ENCODE measurements around the gene WFIKKN1. TPM values are rescaled to one million over a fixed set of nuclear protein-coding genes. Genes with fewer than 3 reads are reported as not detected.

The WFIKKN1 gene
- total RNA-seq, 1 experiment from 2014 or later, result 12.3 TPM

GRCh38 chr16:638034-638543 lies 7.3 kb downstream of the WFIKKN1 start:
- POLR2A ChIA-PET, result interaction anchor here (0.8 to 1.5 kb wide), 4 partner anchors 10 to 30 kb away, joined by 3 to 7 read pairs (median 4); partner anchors contain the start of genes RHOT2 and WDR90
- H3K27ac Mint-ChIP-seq, result peak overlapping the region; percentile 63; the same call in 1 of the 2 replicates

DNA sequence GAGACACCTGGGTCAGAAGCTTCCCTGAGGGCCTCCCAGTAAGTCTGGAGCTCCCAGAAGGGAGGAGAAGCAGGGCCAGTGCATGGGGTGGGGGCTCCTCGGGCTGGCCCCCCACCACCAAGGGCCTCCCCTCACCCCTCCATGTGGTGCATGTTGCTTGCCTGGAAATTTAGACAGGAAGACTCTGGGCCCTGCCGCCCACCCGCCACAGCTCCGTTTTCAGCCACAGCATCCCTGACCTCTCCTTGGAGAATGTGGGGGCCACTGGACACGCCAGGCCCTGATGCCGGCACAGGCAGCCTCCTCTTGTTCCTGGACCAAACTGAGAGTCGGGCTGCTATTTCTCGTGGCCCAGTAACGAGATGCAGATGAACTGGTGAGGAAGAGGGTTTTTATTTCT lies 8.1 kb downstream of the WFIKKN1 start:
- POLR2A ChIA-PET, result interaction anchor here (0.8 to 1.5 kb wide), 2 partner anchors 9 to 22 kb away, joined by 5 to 7 read pairs; no protein-coding TSS in a partner anchor
- Mint-ChIP-seq H3K4me1 (peaks cover 19% of the 10 kb centered on the region), H3K9me3 (no peaks in the 10 kb centered on the region), H3K36me3 (no peaks in the 10 kb centered on the region), H3K27ac (peak overlapping the region; percentile 72), H3K27me3 (ENCODE audit: low read depth) (peaks cover 4% of the 10 kb centered on the region; the same call in 1 of the 2 replicates), H3K4me3 (peak overlapping the region; percentile 36)
- ATAC-seq (no peak), DNase-seq (ENCODE audit: low spot score) (no peak)
- TF ChIP-seq ZNF396 (CRISPR knock-in tag; IDR thresholded peaks at IDR 0.05; ENCODE audit: borderline replicate concordance), result no peak
- TF ChIP-seq FOXP4 (CRISPR knock-in tag; IDR thresholded peaks at IDR 0.05), result no peak
- no peak for TF ChIP-seq IRF2 (CRISPR knock-in tag; IDR thresholded peaks at IDR 0.05; ENCODE audit: borderline replicate concordance, low read depth)
- no peak for TF ChIP-seq FOXJ3 (CRISPR knock-in tag; IDR thresholded peaks at IDR 0.05; ENCODE audit: borderline replicate concordance)
- TF ChIP-seq ZNF425 (CRISPR knock-in tag; conservative IDR thresholded peaks at IDR 0.05), result no peak
- no peak for TF ChIP-seq ZNF121 (CRISPR knock-in tag; IDR thresholded peaks at IDR 0.05)
- TF ChIP-seq FOXK1 (CRISPR knock-in tag; IDR thresholded peaks at IDR 0.05), result no peak
- no peak for TF ChIP-seq ATF1 (CRISPR knock-in tag; IDR thresholded peaks at IDR 0.05)
- CTCF ChIA-PET, result interaction anchor here (0.5 to 4.0 kb wide), 13 partner anchors 9 to 361 kb away, joined by 3 to 37 read pairs (median 5); partner anchors contain the start of genes RHOT2 and WDR90

More at GRCh38 chr16:638034-638543, 7.3 kb downstream of the WFIKKN1 start:
- Mint-ChIP-seq H3K9me3 (no peaks in the 10 kb centered on the region), H3K36me3 (no peaks in the 10 kb centered on the region), H3K4me1 (peaks cover 19% of the 10 kb centered on the region), H3K27me3 (ENCODE audit: low read depth) (peaks cover 4% of the 10 kb centered on the region; the same call in 1 of the 2 replicates), H3K4me3 (peak overlapping the region; percentile 61)
- TF ChIP-seq KAT7 (CRISPR knock-in tag; IDR thresholded peaks at IDR 0.05; ENCODE audit: borderline replicate concordance), result no peak
- TF ChIP-seq ZBTB21 (CRISPR knock-in tag; IDR thresholded peaks at IDR 0.05; ENCODE audit: borderline replicate concordance), result 0 out of 2 replicates have a peak, but pooled peaks have one; percentile 34
- TF ChIP-seq, protein P1, sequence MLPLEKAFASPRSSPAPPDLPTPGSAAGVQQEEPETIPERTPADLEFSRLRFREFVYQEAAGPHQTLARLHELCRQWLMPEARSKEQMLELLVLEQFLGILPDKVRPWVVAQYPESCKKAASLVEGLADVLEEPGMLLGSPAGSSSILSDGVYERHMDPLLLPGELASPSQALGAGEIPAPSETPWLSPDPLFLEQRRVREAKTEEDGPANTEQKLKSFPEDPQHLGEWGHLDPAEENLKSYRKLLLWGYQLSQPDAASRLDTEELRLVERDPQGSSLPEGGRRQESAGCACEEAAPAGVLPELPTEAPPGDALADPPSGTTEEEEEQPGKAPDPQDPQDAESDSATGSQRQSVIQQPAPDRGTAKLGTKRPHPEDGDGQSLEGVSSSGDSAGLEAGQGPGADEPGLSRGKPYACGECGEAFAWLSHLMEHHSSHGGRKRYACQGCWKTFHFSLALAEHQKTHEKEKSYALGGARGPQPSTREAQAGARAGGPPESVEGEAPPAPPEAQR (CRISPR knock-in tag; IDR thresholded peaks at IDR 0.05), result no peak
- TF ChIP-seq OVOL2 (CRISPR knock-in tag; IDR thresholded peaks at IDR 0.05; ENCODE audit: borderline replicate concordance), result no peak
- 0 out of 2 replicates have a peak, but pooled peaks have one; percentile 49 for TF ChIP-seq CBFB (CRISPR knock-in tag; IDR thresholded peaks at IDR 0.05; ENCODE audit: low read depth)
- TF ChIP-seq, protein P2, sequence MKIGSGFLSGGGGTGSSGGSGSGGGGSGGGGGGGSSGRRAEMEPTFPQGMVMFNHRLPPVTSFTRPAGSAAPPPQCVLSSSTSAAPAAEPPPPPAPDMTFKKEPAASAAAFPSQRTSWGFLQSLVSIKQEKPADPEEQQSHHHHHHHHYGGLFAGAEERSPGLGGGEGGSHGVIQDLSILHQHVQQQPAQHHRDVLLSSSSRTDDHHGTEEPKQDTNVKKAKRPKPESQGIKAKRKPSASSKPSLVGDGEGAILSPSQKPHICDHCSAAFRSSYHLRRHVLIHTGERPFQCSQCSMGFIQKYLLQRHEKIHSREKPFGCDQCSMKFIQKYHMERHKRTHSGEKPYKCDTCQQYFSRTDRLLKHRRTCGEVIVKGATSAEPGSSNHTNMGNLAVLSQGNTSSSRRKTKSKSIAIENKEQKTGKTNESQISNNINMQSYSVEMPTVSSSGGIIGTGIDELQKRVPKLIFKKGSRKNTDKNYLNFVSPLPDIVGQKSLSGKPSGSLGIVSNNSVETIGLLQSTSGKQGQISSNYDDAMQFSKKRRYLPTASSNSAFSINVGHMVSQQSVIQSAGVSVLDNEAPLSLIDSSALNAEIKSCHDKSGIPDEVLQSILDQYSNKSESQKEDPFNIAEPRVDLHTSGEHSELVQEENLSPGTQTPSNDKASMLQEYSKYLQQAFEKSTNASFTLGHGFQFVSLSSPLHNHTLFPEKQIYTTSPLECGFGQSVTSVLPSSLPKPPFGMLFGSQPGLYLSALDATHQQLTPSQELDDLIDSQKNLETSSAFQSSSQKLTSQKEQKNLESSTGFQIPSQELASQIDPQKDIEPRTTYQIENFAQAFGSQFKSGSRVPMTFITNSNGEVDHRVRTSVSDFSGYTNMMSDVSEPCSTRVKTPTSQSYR (CRISPR knock-in tag; IDR thresholded peaks at IDR 0.05), result peak; percentile 49; the same call in 1 of the 2 replicates
- no peak for TF ChIP-seq ETV6 (CRISPR knock-in tag; IDR thresholded peaks at IDR 0.05)
- TF ChIP-seq ZNF317 (CRISPR knock-in tag; IDR thresholded peaks at IDR 0.05; ENCODE audit: borderline replicate concordance, low read depth), result no peak
- TF ChIP-seq, protein P3, sequence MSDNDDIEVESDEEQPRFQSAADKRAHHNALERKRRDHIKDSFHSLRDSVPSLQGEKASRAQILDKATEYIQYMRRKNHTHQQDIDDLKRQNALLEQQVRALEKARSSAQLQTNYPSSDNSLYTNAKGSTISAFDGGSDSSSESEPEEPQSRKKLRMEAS (CRISPR knock-in tag; IDR thresholded peaks at IDR 0.05), result no peak
- TF ChIP-seq, protein P4, sequence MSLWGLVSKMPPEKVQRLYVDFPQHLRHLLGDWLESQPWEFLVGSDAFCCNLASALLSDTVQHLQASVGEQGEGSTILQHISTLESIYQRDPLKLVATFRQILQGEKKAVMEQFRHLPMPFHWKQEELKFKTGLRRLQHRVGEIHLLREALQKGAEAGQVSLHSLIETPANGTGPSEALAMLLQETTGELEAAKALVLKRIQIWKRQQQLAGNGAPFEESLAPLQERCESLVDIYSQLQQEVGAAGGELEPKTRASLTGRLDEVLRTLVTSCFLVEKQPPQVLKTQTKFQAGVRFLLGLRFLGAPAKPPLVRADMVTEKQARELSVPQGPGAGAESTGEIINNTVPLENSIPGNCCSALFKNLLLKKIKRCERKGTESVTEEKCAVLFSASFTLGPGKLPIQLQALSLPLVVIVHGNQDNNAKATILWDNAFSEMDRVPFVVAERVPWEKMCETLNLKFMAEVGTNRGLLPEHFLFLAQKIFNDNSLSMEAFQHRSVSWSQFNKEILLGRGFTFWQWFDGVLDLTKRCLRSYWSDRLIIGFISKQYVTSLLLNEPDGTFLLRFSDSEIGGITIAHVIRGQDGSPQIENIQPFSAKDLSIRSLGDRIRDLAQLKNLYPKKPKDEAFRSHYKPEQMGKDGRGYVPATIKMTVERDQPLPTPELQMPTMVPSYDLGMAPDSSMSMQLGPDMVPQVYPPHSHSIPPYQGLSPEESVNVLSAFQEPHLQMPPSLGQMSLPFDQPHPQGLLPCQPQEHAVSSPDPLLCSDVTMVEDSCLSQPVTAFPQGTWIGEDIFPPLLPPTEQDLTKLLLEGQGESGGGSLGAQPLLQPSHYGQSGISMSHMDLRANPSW (CRISPR knock-in tag; conservative IDR thresholded peaks at IDR 0.05; ENCODE audit: low read depth), result 0 out of 2 replicates have a peak, but pooled peaks have one; percentile 68
- TF ChIP-seq TP53 (CRISPR knock-in tag; IDR thresholded peaks at IDR 0.05), result 0 out of 2 replicates have a peak, but pooled peaks have one; percentile 47
- no peak for TF ChIP-seq EMX1 (CRISPR knock-in tag; IDR thresholded peaks at IDR 0.05)
- ATAC-seq (no peak), DNase-seq (ENCODE audit: low spot score) (peak; percentile 45)
- CTCF ChIA-PET, result interaction anchor here (0.8 to 4.0 kb wide), 11 partner anchors 10 to 285 kb away, joined by 3 to 37 read pairs (median 5); partner anchors contain the start of genes RHOT2 and WDR90
